Astrocyte of the hippocampus (primary cell): ENCODE data around the gene NPB.
"Not testable (repeated sequence)": the region's sequence is repeated elsewhere in the genome, so short reads cannot be mapped to it uniquely, and the experiment has no call there.

Experiments
- DNase-seq: peaks from one replicate; pipeline ENCODE4 v3.0.0; 2011; ENCODE audit warnings: low read depth, low spot score

The NPB gene

DNA sequence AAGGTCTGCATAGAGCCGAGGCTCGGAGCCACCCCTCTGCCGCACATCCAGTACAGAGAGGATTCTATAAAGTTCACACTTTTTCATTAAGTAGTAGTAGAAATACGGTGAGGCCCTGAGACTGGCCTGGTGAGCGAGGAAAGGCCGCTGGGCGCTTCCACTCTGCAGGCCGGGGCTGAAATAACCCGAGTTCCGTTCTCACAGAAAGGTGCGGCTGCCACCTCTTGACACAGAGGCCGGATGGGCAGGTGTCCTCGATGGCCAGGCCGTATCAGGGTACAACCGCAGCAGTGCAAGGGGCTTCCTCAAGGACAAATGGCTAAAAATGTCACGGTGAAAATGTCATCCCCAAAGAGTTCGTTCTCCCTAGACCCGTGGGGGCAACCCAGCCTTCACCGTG is 9.9 kb downstream of the NPB start:
- no peak for DNase-seq

- DNase-seq: no peak
Observed at GRCh38 chr17:81912441-81913309, 10.6 kb downstream of the NPB start.

- DNase-seq: no peak
Observed at GRCh38 chr17:81913394-81914102, 11.5 kb downstream of the NPB start.

DNA sequence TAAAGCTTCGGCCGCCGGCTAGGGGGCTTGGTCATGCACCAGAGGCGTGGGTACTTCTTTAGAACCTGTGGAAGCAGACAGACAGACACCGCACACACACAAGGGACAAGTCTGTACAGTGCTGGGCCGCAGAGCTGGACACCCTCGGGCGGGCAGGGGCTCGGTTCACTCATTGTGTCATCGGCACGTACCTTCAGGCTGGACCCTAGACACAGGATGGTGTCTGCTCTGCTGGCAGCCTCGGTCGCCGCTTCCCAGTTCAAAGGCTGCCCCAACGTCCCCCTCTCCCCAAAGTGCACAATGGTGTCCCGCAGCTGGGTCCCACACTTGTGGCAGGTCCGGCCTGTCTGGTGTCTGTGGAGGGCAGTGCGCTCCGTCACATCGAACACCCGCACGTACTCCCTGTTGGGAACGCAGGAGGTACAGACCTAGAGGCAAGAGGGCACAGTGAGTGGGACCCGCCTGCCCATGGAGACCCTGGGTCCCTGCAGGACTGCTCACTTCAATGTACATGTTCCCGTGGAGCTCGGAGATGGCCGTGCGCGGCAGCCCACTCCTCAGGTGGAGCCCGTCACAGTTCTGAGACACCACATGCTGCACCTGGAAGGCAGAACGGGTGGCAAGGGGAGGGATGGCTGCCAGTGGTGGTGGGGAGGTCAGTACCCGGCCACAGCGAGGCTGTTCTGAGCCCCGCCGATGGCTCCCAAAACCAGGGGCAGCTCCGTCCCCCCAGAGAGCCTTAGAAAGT is 12.2 kb downstream of the NPB start:
- no peak for DNase-seq

GRCh38 chr17:81915331-81915730 is 13.3 kb downstream of the NPB start:
- DNase-seq: no peak

GRCh38 chr17:81916234-81917001 is 14.4 kb downstream of the NPB start:
- peak; percentile 60 for DNase-seq

- DNase-seq: peak; percentile 89
Observed at GRCh38 chr17:81917565-81918332, 15.7 kb downstream of the NPB start, which contains the start of gene SIRT7. SIRT7 (minus strand) TSS chr17:81918176; CDS start chr17:81918131, 45 bp downstream.

- not testable (repeated sequence) for DNase-seq
Observed at GRCh38 chr17:81918333-81918669, 16.3 kb downstream of the NPB start.

- no peak for DNase-seq
Observed at GRCh38 chr17:81918832-81919545, 17.0 kb downstream of the NPB start.

- no peak for DNase-seq
Observed at GRCh38 chr17:81920612-81921536, 18.8 kb downstream of the NPB start.

DNA sequence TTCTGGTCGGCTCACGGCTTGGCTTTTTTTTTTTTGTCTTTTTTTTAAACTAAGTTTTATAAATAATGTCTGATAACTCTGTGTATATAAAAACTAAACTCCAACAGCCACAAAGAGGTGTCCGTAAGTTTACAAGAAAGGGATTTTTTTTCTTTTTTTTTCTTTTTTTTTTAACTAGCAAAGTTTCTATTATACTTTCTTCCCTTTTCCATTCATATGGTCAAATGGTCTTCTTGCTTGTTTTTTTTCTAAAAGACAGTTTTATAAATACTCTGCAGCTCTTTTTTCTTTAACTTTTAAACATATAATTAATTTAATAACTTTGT is 19.5 kb downstream of the NPB start:
- no peak for DNase-seq

- DNase-seq: no peak
Observed at GRCh38 chr17:81921996-81922565, 20.0 kb downstream of the NPB start.

DNA sequence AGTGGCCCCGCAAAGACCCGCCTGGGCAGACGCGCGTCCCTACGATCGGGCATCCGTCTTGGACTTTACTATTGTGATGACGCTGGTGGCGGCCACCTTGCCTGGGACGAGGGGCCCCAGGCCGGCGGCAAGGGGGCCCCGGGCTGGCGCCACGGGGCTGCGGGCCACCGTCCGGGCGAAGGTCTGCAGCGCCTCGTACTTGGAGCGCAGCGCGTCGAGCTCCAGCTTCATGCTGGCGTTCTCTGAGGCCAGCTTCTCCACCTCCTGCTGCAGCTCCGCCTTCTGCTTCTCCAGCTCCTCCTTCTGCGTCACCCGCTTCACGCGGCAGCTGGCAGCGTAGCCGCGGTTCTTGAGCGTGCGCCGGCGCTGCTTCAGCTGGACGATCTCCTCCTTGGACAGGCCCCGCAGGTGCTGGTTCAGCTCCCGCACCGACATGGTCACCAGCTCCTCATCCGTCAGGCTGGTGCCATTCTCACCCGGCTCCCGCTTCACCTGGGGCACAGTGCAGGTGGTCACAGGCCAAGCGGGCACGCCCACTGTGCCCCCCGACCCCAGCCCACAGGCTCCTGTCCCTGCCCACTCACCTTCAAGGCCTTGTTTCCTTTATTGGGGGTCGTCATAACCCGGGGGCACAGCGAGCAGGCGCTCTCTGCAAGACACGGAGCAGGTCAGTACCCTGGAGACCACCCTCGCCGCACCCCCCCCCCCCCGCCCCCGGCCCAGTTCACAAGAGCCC is 20.7 kb downstream of the NPB start:
- DNase-seq: no peak

DNA sequence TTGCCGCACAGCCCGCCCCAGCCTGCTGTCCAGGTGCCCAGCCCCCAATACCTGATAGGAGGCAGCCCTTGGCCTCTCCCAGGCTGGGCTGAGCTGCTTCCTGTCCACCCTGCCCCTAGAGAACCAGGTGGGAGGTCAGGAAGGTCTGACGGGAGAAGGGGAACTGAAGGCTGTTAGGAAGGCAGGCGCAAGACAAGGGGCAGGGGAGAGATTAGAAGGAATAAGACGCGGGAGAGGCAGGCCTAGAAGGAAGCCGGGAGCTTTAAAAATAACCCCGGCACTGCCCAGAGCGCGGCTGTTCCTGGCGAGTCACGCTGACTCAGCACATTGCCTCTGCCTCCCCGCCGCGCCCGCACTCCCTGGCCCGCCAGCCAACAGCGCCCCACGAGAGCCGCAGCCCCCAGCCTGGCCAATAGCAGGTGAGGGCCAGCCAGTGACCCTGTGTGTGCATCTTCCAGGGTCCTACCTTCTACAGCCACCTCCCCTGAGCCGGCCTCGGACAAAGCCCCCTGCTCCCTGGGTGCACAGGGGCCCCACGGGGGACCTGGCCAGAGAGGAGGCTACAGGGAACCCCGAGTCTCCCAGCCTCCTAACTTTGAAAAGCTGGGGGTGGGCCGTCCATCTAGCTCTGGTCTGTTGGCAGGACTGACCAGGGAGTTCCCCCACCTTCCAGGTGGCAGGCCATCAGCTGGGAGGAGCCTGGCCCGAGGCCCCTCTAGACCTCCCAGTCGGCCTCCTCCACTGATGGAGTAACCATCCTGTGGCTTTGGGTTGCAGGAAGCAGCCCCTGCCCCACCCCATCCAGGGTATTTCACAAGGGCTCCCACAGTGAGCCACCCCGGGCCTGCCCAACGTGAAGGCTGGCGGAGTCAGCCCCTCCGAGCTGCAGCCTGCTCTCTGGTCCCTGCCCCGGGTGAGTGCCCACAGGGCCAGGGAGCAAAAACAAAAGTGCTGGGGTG is 21.5 kb downstream of the NPB start:
- peak; percentile 88 for DNase-seq

- no peak for DNase-seq
Observed at GRCh38 chr17:81924557-81925532, 22.8 kb downstream of the NPB start.
